HepG2 (cell line): ENCODE results near the gene GSK3A. TPM values are rescaled to one million over a fixed set of nuclear protein-coding genes. Genes with fewer than 3 reads are reported as not detected.
A peak's percentile ranks its signal among the peaks of the same experiment; 100 is the strongest.

Experiments
- ASH2L ChIP-seq: fragments of 300-600, 200-600 bp; sonication (generic); IDR thresholded peaks from 2 replicates; pipeline ENCODE4 v1.7.0; 2017; ENCODE audit warnings: low read depth, mild to moderate bottlenecking, moderate library complexity, mixed read lengths, low read length; ENCODE audit not compliant: insufficient read length
- EEA1 ChIP-seq: sonication (generic); formaldehyde crosslinking; IDR thresholded peaks from 2 replicates; pipeline ENCODE4 v1.5.1; 2020; ENCODE audit warnings: mild to moderate bottlenecking, missing genetic modification reagents, borderline replicate concordance
- FOXA1 ChIP-seq, 2 experiments: fragments of 450-650 bp in 1 of 2; sonication (generic) in 1 of 2; formaldehyde crosslinking in 1 of 2; IDR thresholded peaks; 2 replicates each; pipeline versions ENCODE4 v1.4.0 to v1.6.1; 2016 to 2020; ENCODE audit warnings: missing genetic modification reagents in 1 of 2
- GATAD1 ChIP-seq: IDR thresholded peaks from 2 replicates; pipeline ENCODE4 v1.6.1; 2016; ENCODE audit warnings: missing genetic modification reagents, missing compliant biosample characterization
- GFI1 ChIP-seq: sonication (generic); formaldehyde crosslinking; IDR thresholded peaks from 2 replicates; pipeline ENCODE4 v1.5.0; 2020; ENCODE audit warnings: missing genetic modification reagents, mild to moderate bottlenecking, borderline replicate concordance
- HMG20B ChIP-seq: conservative IDR thresholded peaks from 2 replicates; pipeline ENCODE4 v1.6.1; 2016; ENCODE audit warnings: missing genetic modification reagents, missing compliant biosample characterization
- HMGXB3 ChIP-seq: sonication (generic); formaldehyde crosslinking; IDR thresholded peaks from 2 replicates; pipeline ENCODE4 v1.4.0; 2020; ENCODE audit warnings: missing genetic modification reagents, borderline replicate concordance
- HNRNPL ChIP-seq: fragments of 200-400 bp; formaldehyde crosslinking; IDR thresholded peaks from 2 replicates; pipeline ENCODE4 v1.6.1; 2017; ENCODE audit warnings: mild to moderate bottlenecking, low read depth, low read length
- HNRNPUL1 ChIP-seq: fragments of 200-400 bp; formaldehyde crosslinking; IDR thresholded peaks from 2 replicates; pipeline ENCODE4 v1.6.1; 2017; ENCODE audit warnings: low read depth, mild to moderate bottlenecking, low read length, moderate library complexity
- HOXA5 ChIP-seq: sonication (generic); formaldehyde crosslinking; IDR thresholded peaks from 2 replicates; pipeline ENCODE4 v1.4.0; 2020; ENCODE audit warnings: missing genetic modification reagents
- MLXIP ChIP-seq: sonication (generic); formaldehyde crosslinking; IDR thresholded peaks from 2 replicates; pipeline ENCODE4 v1.9.0; 2021; ENCODE audit warnings: missing genetic modification reagents, borderline replicate concordance
- PRPF4 ChIP-seq: fragments of 200-400 bp; formaldehyde crosslinking; IDR thresholded peaks from 2 replicates; pipeline ENCODE4 v1.6.1; 2016; ENCODE audit warnings: low read length, low read depth; ENCODE audit not compliant: poor library complexity, severe bottlenecking
- PTBP1 ChIP-seq: fragments of 200-400 bp; formaldehyde crosslinking; IDR thresholded peaks from 2 replicates; pipeline ENCODE4 v1.6.1; 2018; ENCODE audit warnings: low read length, low read depth; ENCODE audit not compliant: poor library complexity, severe bottlenecking
- RFX1 ChIP-seq: fragments of 450-650 bp; IDR thresholded peaks from 2 replicates; pipeline ENCODE4 v1.6.1; 2017
- ZMYM2 ChIP-seq: sonication (generic); formaldehyde crosslinking; IDR thresholded peaks from 2 replicates; pipeline ENCODE4 v1.8.0; 2022; ENCODE audit warnings: mild to moderate bottlenecking, missing genetic modification reagents
- ZNF383 ChIP-seq: sonication (generic); formaldehyde crosslinking; IDR thresholded peaks from 2 replicates; pipeline ENCODE4 v1.4.0; 2020; ENCODE audit warnings: missing genetic modification reagents, mild to moderate bottlenecking, borderline replicate concordance
- ZNF605 ChIP-seq: sonication (generic); formaldehyde crosslinking; IDR thresholded peaks from 2 replicates; pipeline ENCODE4 v1.8.0; 2022; ENCODE audit warnings: mild to moderate bottlenecking, missing genetic modification reagents
- ZNF747 ChIP-seq: sonication (generic); formaldehyde crosslinking; IDR thresholded peaks from 2 replicates; pipeline ENCODE4 v1.8.1; 2023; ENCODE audit warnings: missing genetic modification reagents, mild to moderate bottlenecking, borderline replicate concordance
- ZNF772 ChIP-seq: sonication (generic); formaldehyde crosslinking; IDR thresholded peaks from 2 replicates; pipeline ENCODE4 v1.5.0; 2020; ENCODE audit warnings: mild to moderate bottlenecking, missing genetic modification reagents
- polyA plus RNA-seq, 8 experiments: library from polyadenylated mRNA; depleted of rRNA in 3 of 8; stranded (reverse) in 7 of 8; unstranded in 1 of 8; fragments of >200 nt; fragmentation: Illumina TruSeq in 4 of 8; extraction: Trizol in 4 of 8; gene quantifications; 2 replicates each; pipeline versions ENCODE4 v1.2.1 to v1.2.3, GENCODE V29; 2011 to 2016; ENCODE audit warnings: low read depth in 4 of 8, missing spikeins in 1 of 8, mixed read lengths in 1 of 8; ENCODE audit not compliant: insufficient read depth in 1 of 8
- total RNA-seq, 5 experiments: library from RNA; depleted of rRNA; stranded (reverse); fragments of >200 nt; fragmentation: Illumina TruSeq; extraction: Trizol; gene quantifications; 2 replicates each; pipeline ENCODE4 v1.2.3, GENCODE V29; 2016; ENCODE audit warnings: low read depth in 1 of 5
- TF ChIP-seq, protein P1 (sequence below): sonication (generic); formaldehyde crosslinking; IDR thresholded peaks from 2 replicates; pipeline ENCODE4 v1.8.1; 2023; ENCODE audit warnings: mild to moderate bottlenecking, inconsistent platforms, moderate library complexity, missing genetic modification reagents, borderline replicate concordance

Gene GSK3A
- total and polyA plus RNA-seq, 2 of the 13 experiments (the other 11 are each of a cell fraction or from before 2014, with no cell fraction given): 16.9 to 52.5 TPM

- TF ChIP-seq, protein P1, sequence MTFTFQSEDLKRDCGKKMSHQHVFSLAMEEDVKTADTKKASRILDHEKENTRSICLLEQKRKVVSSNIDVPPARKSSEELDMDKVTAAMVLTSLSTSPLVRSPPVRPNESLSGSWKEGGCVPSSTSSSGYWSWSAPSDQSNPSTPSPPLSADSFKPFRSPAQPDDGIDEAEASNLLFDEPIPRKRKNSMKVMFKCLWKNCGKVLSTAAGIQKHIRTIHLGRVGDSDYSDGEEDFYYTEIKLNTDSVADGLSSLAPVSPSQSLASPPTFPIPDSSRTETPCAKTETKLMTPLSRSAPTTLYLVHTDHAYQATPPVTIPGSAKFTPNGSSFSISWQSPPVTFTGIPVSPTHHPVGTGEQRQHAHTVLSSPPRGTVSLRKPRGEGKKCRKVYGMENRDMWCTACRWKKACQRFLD (CRISPR knock-in tag): no peak
- no peak for TF ChIP-seq MLXIP (CRISPR knock-in tag)
- peak; percentile 79 for TF ChIP-seq ASH2L
- TF ChIP-seq ZMYM2 (CRISPR knock-in tag): no peak
- TF ChIP-seq ZNF747 (CRISPR knock-in tag): no peak
- TF ChIP-seq FOXA1 (IDR thresholded peaks at IDR 0.05): no peak
- no peak for TF ChIP-seq FOXA1 (CRISPR knock-in tag; IDR thresholded peaks at IDR 0.05)
- TF ChIP-seq ZNF772 (CRISPR knock-in tag): no peak
- TF ChIP-seq EEA1: no peak
- TF ChIP-seq ZNF383: no peak
- peak; percentile 57 for TF ChIP-seq ZNF605 (CRISPR knock-in tag)
- TF ChIP-seq GATAD1 (CRISPR knock-in tag): 0 out of 2 replicates have a peak, but pooled peaks have one; percentile 17
- TF ChIP-seq RFX1: no peak
- 0 out of 2 replicates have a peak, but pooled peaks have one; percentile 27 for TF ChIP-seq HNRNPL
- no peak for TF ChIP-seq HOXA5 (CRISPR knock-in tag)
- TF ChIP-seq GFI1 (CRISPR knock-in tag): no peak
- peak; percentile 65; the same call in 1 of the 2 replicates for TF ChIP-seq HMGXB3 (CRISPR knock-in tag)
- TF ChIP-seq HNRNPUL1: no peak
- no peak for TF ChIP-seq PTBP1
- TF ChIP-seq PRPF4: no peak
- no peak for TF ChIP-seq HMG20B (CRISPR knock-in tag)
Measured at GRCh38 chr19:42254089-42254849, 11.9 kb upstream of the GSK3A start (continued).
